DMS53 treated with DMSO at 0.1 percent for 48 hours (cell line): ENCODE measurements around the gene SEPTIN10.

Experiments used
- DNase-seq: peaks from one replicate; lab custom pipeline; 2025; ENCODE audit not compliant: unreplicated experiment; lab: John Stamatoyannopoulos, UW

The SEPTIN10 gene

GRCh38 chr2:109526442-109526970, 87.3 kb downstream of the SEPTIN10 start:
- DNase-seq: no peak

GRCh38 chr2:109525836-109526235, 87.9 kb downstream of the SEPTIN10 start:
- DNase-seq: no peak

- no peak for DNase-seq
Observed at GRCh38 chr2:109523536-109524361, 90.0 kb downstream of the SEPTIN10 start.

- no peak for DNase-seq
Observed at GRCh38 chr2:109523121-109523520, 90.6 kb downstream of the SEPTIN10 start.

GRCh38 chr2:109522063-109522374, 91.7 kb downstream of the SEPTIN10 start:
- DNase-seq: no peak

- DNase-seq: no peak
Observed at GRCh38 chr2:109521233-109522062, 92.3 kb downstream of the SEPTIN10 start.

- no peak for DNase-seq
Observed at GRCh38 chr2:109519513-109519912, 94.3 kb downstream of the SEPTIN10 start.

- no peak for DNase-seq
Observed at GRCh38 chr2:109517118-109517889, 96.5 kb downstream of the SEPTIN10 start.

GRCh38 chr2:109516445-109517117, 97.2 kb downstream of the SEPTIN10 start:
- peak; percentile 81 for DNase-seq

GRCh38 chr2:109514857-109515256, 98.9 kb downstream of the SEPTIN10 start:
- DNase-seq: no peak

GRCh38 chr2:109513749-109514588, 99.8 kb downstream of the SEPTIN10 start:
- DNase-seq: no peak

GRCh38 chr2:109513230-109513629, 100.5 kb downstream of the SEPTIN10 start:
- no peak for DNase-seq

- DNase-seq: no peak
Observed at GRCh38 chr2:109512076-109512475, 101.7 kb downstream of the SEPTIN10 start.

- DNase-seq: no peak
Observed at GRCh38 chr2:109511168-109511567, 102.6 kb downstream of the SEPTIN10 start.

- DNase-seq: peak; percentile 90
Observed at GRCh38 chr2:109510136-109511028, 103.4 kb downstream of the SEPTIN10 start.

- no peak for DNase-seq
Observed at GRCh38 chr2:109508556-109508955, 105.2 kb downstream of the SEPTIN10 start.

GRCh38 chr2:109507828-109508227, 105.9 kb downstream of the SEPTIN10 start:
- no peak for DNase-seq

GRCh38 chr2:109507217-109507616, 106.5 kb downstream of the SEPTIN10 start:
- DNase-seq: no peak

- no peak for DNase-seq
Observed at GRCh38 chr2:109503191-109503590, 110.6 kb downstream of the SEPTIN10 start.
